ENCODE results near the gene C11orf91. TPM values are rescaled to one million over a fixed set of nuclear protein-coding genes. Genes with fewer than 3 reads are reported as not detected.
A peak's percentile ranks its signal among the peaks of the same experiment; 100 is the strongest.
"Not testable (repeated sequence)": the region's sequence is repeated elsewhere in the genome, so short reads cannot be mapped to it uniquely, and the experiment has no call there.

C11orf91 gene
- total RNA-seq, 2 experiments from 2014 or later: not detected

- ChIA-PET POLR2A (interaction anchor here (1.4 to 1.9 kb wide), 2 partner anchors 12 to 33 kb away, joined by 3 to 9 read pairs; no protein-coding TSS in a partner anchor), CTCF (interaction anchor here (1.8 kb wide), 1 partner anchor 7 kb away, joined by 5 read pairs; no protein-coding TSS in a partner anchor)
- peaks cover 3% of the 10 kb centered on the region for H3K27me3 Mint-ChIP-seq
- ATAC-seq (no peak), DNase-seq (no peak)
- intact Hi-C loops (cut with micrococcal nuclease): no loop called here
- TF ChIP-seq CTCF (IDR thresholded peaks at IDR 0.05): no peak
- H3K27ac Mint-ChIP-seq: peak overlapping the region; percentile 80
- peaks cover 9% of the 10 kb centered on the region for H3K36me3 Mint-ChIP-seq (ENCODE audit: low read depth)
- no peaks in the 10 kb centered on the region for H3K9me3 Mint-ChIP-seq
- H3K4me3 Mint-ChIP-seq: peak overlapping the region; percentile 81
- H3K4me1 Mint-ChIP-seq (ENCODE audit: low read depth): peaks cover 37% of the 10 kb centered on the region
Observed at GRCh38 chr11:33734441-33735270, 34.0 kb upstream of the C11orf91 start.

- no peak for TF ChIP-seq CTCF (IDR thresholded peaks at IDR 0.05)
- CTCF ChIA-PET: interaction anchor here (1.1 to 1.8 kb wide), 2 partner anchors 8 to 18 kb away, joined by 5 read pairs; no protein-coding TSS in a partner anchor
- H3K36me3 Mint-ChIP-seq (ENCODE audit: low read depth): peaks cover 12% of the 10 kb centered on the region
- H3K27me3 Mint-ChIP-seq: peaks cover 6% of the 10 kb centered on the region
- intact Hi-C loops (cut with micrococcal nuclease): no loop called here
- DNase-seq (no peak), ATAC-seq (no peak)
- peaks cover 40% of the 10 kb centered on the region for H3K4me1 Mint-ChIP-seq (ENCODE audit: low read depth)
- POLR2A ChIA-PET: no interaction called here
- peak overlapping the region; percentile 8 for H3K4me3 Mint-ChIP-seq
- no peaks in the 10 kb centered on the region for H3K9me3 Mint-ChIP-seq
- no peak overlapping the region for H3K27ac Mint-ChIP-seq
Observed at GRCh38 chr11:33733980-33734379, 33.4 kb upstream of the C11orf91 start.

GRCh38 chr11:33731723-33732531 lies 31.3 kb upstream of the C11orf91 start:
- peaks cover 6% of the 10 kb centered on the region for H3K27me3 Mint-ChIP-seq
- peaks cover 39% of the 10 kb centered on the region for H3K4me1 Mint-ChIP-seq (ENCODE audit: low read depth)
- POLR2A ChIA-PET: no interaction called here
- no peaks in the 10 kb centered on the region for H3K9me3 Mint-ChIP-seq
- CTCF ChIA-PET: interaction anchor here (0.9 kb wide), 1 partner anchor 15 kb away, joined by 3 read pairs; no protein-coding TSS in a partner anchor
- ATAC-seq (peak; percentile 64), DNase-seq (peak; percentile 62)
- peak overlapping the region; percentile 70 for H3K27ac Mint-ChIP-seq
- H3K36me3 Mint-ChIP-seq (ENCODE audit: low read depth): peaks cover 12% of the 10 kb centered on the region
- peak overlapping the region; percentile 38 for H3K4me3 Mint-ChIP-seq
- intact Hi-C loops (cut with micrococcal nuclease): no loop called here
- no peak for TF ChIP-seq CTCF (IDR thresholded peaks at IDR 0.05)

- DNase-seq (no peak), ATAC-seq (no peak)
- Mint-ChIP-seq H3K27me3 (peaks cover 6% of the 10 kb centered on the region), H3K9me3 (no peaks in the 10 kb centered on the region), H3K4me1 (ENCODE audit: low read depth) (peaks cover 40% of the 10 kb centered on the region), H3K36me3 (ENCODE audit: low read depth) (peaks cover 12% of the 10 kb centered on the region), H3K4me3 (no peak overlapping the region), H3K27ac (no peak overlapping the region)
- ChIA-PET CTCF (interaction anchor here (1.0 to 1.4 kb wide), 2 partner anchors 11 to 12 kb away, joined by 3 read pairs; no protein-coding TSS in a partner anchor), POLR2A (no interaction called here)
- no peak for TF ChIP-seq CTCF (IDR thresholded peaks at IDR 0.05)
- intact Hi-C loops (cut with micrococcal nuclease): no loop called here
Observed at GRCh38 chr11:33730716-33731115, 30.1 kb upstream of the C11orf91 start.

GRCh38 chr11:33729072-33729664 lies 28.5 kb upstream of the C11orf91 start:
- intact Hi-C loops (cut with micrococcal nuclease); H3K27ac Mint-ChIP-seq; H3K27me3 Mint-ChIP-seq; H3K4me3 Mint-ChIP-seq; CTCF ChIA-PET; H3K9me3 Mint-ChIP-seq; DNase-seq; POLR2A ChIA-PET; ATAC-seq: not testable (repeated sequence)
- Mint-ChIP-seq H3K4me1 (ENCODE audit: low read depth) (peaks cover 34% of the 10 kb centered on the region), H3K36me3 (ENCODE audit: low read depth) (peaks cover 12% of the 10 kb centered on the region)

GRCh38 chr11:33727539-33727938 lies 26.9 kb upstream of the C11orf91 start:
- H3K4me1 Mint-ChIP-seq (ENCODE audit: low read depth): peaks cover 40% of the 10 kb centered on the region
- DNase-seq; H3K9me3 Mint-ChIP-seq; intact Hi-C loops (cut with micrococcal nuclease); ATAC-seq; H3K4me3 Mint-ChIP-seq; H3K27ac Mint-ChIP-seq; H3K27me3 Mint-ChIP-seq; H3K36me3 Mint-ChIP-seq (ENCODE audit: low read depth): not testable (repeated sequence)
- POLR2A ChIA-PET: interaction anchor here (1.9 kb wide), 1 partner anchor 9 kb away, joined by 4 read pairs; the partner anchor contains the start of gene CD59
- CTCF ChIA-PET: interaction anchor here (0.6 kb wide), 1 partner anchor 377 kb away, joined by 3 read pairs; no protein-coding TSS in a partner anchor
